Glomerular visceral epithelial cell (primary cell): Measurements from ENCODE around the gene SLC39A8.

Experiments used
- DNase-seq: peaks from one replicate; pipeline ENCODE4 v3.0.0-alpha.2; 2016; ENCODE audit errors: extremely low spot score

SLC39A8 gene

GRCh38 chr4:102339018-102339417 lies 6.3 kb downstream of the SLC39A8 start:
- DNase-seq = no peak

DNA sequence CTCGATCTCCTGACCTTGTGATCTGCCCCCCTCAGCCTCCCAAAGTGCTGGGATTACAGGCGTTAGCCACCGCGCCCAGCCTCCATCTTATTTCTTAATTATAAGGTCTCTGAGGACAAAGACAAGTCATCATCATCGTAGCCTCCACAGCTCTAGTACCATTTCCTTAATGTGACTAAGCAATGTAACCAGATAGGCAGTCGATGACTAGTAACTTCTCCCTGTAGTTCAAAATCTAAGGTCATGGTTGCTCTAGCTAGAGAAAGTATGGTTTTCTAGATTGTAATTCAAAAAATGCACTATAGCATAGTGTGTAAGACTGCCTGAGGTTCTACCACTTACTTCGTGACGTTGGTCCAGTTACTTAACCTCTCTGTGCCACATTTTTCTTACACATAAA lies 6.9 kb downstream of the SLC39A8 start:
- no peak for DNase-seq

DNA sequence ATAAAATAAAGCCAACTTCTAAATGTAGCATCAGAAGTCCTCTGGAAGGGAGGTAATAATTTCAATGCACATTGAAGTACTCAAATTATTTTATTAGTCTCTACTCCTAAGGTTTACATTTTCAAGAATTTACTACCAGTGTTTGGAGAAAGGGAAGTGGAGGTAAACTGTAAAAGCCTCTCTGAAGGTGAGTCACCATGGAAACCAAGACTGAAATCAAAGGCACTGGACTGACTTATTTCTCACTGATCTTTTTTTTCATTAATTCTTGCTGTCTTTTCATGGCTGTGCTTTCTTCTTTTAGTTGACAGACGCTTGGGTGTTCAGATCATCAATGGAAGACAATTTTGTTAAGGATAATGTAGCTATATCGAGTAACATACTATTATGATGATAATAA lies 9.7 kb downstream of the SLC39A8 start:
- no peak for DNase-seq

GRCh38 chr4:102334624-102335023 lies 10.7 kb downstream of the SLC39A8 start:
- DNase-seq = no peak

DNA sequence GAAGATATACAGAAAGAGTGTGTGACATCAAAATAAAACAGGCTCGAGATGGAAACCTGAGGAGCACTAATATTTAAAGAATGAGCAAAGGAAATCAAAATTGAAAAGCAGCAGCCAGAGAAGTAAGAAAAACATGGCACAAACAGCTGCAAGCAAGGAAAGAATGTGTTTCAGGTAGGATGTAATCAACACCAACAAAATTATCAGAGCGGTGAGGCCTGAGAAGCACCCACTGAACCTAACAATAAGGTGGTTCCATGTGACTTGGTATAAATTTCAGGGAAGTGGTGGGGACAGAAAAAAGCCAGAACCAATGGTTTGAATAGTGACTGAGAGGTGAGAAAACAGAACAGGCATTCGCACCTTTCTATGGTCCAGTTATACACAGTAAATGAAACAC lies 11.5 kb downstream of the SLC39A8 start:
- DNase-seq = no peak

DNA sequence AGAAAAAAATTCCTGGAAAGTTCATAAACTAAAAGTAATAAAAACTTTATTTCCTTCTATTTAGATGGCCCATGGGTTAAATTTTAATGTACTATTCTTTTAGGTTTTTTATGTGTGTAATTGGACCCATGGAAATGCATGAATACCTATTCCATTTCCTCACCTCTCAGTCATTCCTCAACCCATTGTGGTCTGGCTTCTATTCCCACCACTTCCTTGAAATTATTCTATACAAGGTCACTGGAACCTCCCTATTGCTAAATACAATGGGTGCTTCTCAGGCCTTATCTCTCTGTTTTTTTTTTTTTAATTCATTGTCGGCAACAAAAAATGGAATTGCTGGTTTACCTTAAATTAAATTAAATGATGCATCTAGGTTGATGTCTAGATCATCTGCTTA lies 17.2 kb downstream of the SLC39A8 start:
- peak; percentile 82 for DNase-seq

- peak; percentile 55 for DNase-seq
Measured at GRCh38 chr4:102326951-102327350, 18.3 kb downstream of the SLC39A8 start.

DNA sequence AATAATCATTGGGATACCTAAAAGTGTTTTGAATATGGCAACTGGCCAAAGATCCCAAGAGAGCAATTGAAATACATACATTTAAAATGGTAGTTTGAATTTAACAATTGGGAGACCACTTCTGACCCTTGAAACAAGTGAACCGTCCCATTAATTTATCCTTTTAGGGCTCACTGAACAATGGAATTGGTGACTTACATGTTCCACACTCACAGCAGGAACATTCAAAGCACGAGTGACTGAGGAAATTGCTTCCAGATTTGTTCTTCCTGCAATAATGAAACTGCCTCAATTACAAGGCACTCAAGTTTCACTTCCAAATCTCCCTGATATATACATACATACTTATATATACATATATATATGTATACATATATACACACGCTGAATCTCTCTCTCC lies 20.6 kb downstream of the SLC39A8 start:
- no peak for DNase-seq

GRCh38 chr4:102322736-102323135 lies 22.5 kb downstream of the SLC39A8 start:
- DNase-seq = no peak

GRCh38 chr4:102321260-102321995 lies 23.9 kb downstream of the SLC39A8 start:
- DNase-seq = peak; percentile 19

- no peak for DNase-seq
Measured at GRCh38 chr4:102319594-102319993, 25.7 kb downstream of the SLC39A8 start.

- no peak for DNase-seq
Measured at GRCh38 chr4:102318526-102318925, 26.8 kb downstream of the SLC39A8 start.

- DNase-seq = no peak
Measured at GRCh38 chr4:102318105-102318504, 27.2 kb downstream of the SLC39A8 start.

DNA sequence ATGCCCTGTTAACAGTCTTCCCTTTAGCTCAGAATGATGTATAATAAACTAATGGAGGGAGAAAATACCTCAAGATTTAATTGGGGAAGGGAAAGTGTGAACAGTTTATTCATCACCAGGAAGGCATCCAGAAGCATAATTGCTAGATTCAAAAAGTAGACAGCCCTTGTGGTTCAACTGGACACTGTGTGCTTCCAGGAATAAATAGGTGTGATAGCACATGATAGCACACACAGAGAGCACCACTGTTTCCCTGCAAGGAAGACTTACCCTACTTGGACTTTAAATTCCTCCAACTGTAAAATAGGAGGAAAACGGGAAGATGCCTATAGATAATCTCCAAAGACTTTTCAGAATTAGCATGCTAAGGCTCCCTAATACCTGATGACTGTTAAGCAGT lies 27.8 kb downstream of the SLC39A8 start:
- DNase-seq = no peak

DNA sequence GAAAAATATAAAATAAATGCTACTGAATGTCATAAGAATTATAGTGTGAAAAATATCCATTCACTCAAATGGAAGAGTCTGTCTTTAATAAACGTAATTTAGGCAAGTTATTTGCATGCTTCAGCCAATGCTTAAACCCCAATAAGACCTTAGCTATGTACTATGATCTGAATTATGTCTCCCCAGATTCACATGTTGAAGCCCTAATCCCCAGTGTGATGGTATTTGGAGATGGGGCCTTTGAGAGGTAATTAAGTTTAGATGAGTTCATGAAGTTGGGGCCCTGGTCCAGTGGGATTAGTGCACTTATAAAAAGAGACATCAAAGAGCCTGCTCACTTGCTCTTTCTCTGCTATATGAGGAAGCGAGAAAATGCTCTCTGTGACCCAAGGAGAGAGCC lies 28.7 kb downstream of the SLC39A8 start:
- DNase-seq = no peak

DNA sequence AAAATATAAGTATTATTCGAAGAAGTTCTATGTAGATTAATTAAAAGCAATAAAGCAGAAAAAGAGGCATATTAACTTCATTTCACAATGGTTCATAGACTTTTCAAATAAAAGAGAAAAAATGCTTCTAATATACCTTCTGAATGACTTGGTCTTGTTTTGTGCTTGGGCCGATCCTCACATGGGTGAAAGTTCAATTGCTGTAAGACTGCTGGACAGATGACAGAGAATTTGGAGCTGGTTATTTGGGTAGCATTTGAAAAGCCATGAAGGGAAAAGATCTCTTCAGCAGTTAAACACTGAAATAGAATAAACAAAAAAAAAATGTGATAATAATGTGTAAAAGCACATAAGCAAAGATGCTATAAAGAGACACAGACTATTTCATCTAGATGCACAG lies 29.8 kb downstream of the SLC39A8 start:
- no peak for DNase-seq

DNA sequence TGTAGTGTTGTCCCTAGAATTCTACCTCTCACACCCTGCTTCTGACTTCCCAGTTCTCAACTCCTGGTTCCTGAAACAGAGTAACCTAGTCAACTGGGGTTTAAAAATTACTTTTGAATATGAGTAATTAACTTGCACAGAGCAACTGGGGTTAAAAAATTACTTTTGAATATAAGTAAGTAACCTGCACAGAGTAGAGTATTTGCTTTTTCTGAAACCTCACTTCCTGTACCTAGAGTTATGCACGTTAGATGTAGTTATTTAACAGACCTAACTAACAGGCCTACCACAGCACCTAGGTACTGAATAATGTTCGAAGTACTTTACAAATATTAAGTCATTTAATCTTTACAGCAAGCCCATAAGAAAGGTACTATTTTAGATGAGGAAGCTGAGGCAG lies 32.9 kb downstream of the SLC39A8 start:
- no peak for DNase-seq

DNA sequence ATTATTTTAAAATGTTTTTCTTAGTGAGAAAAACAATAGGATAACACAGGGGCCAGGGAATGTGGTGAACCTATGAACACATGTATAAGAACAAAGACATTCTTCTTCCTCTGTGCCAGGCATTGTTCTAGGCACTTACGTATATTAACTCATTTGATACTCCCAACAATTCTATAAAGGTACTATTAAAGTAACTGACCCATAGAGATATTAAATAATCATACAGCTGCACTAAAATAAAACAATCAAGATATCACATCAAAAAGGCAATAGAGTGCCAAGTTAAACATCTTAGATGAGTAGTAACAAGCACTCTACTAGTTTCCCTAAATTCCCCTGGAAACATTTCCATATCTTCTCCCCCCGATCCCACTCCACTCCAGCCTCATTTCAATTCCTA lies 33.4 kb downstream of the SLC39A8 start:
- DNase-seq = no peak

DNA sequence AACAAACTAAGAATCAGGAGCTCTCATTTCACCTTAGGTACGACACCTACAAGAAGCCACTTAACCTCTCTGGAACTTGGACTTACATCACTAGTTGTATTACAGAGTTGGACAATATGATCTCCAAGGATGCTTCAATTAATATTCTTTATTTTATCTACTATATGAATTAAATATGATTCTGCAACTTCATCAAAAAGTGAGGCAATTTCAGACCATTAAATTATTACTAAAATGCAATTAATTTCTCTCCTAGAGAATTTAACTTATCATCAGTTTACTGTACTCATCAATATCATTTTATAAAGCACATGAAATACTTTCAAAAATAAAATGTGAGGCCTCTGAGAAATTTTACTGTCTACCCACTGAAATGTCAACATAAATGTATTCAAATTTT lies 33.9 kb downstream of the SLC39A8 start:
- DNase-seq = no peak

DNA sequence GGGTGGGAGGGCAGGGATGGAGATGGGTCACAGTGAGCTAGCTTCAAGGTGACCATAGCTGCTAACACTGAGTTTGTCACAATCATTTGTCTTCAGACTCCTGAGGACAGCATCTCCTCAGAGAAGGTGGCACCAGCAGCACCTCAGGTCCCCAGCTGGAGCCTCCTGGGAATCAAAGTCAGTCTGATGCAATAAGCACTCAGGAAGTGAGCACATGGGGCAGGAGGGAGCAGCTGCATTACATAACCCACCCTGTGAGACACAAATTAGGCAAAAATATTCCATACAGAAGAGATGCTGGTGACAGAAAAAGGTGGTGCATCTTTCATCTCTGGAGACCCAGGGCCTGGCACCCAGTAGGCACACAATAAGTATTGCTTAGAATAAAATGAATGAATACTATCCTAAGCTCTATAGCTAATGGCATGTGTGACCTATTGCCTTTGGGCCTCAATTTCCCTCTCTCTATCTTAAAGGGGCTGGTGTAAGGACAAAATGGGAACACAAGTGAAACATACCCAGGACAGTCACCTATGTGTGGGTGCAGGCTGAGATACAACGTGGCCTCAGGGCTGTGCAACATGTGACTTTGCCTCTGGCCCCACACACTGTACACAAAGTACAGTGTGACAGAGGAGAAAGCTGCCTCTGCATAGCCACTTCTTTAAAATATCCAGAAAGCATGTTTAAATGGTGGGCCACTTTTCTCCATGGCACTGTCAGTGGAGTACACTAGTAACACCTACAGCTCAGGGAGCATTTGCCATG lies 37.1 kb downstream of the SLC39A8 start:
- no peak for DNase-seq

DNA sequence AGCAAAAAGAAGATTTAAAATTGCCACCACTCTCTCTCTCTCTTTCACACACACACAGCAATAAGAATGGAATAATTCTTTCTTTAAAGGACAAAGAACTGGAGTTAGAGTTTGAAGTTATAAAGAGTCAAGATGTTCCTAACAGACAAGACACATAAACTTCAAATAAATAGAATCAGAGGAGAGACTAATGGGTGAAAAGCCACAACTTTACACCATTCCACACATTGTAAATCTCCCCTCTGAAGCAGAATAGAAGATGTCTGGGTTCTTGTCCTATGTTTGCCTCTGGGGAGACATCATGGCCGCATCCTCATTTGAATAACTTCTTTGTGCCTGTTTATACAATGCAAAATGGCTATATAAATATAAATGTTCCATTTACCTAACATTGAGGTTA lies 39.6 kb downstream of the SLC39A8 start:
- no peak for DNase-seq

DNA sequence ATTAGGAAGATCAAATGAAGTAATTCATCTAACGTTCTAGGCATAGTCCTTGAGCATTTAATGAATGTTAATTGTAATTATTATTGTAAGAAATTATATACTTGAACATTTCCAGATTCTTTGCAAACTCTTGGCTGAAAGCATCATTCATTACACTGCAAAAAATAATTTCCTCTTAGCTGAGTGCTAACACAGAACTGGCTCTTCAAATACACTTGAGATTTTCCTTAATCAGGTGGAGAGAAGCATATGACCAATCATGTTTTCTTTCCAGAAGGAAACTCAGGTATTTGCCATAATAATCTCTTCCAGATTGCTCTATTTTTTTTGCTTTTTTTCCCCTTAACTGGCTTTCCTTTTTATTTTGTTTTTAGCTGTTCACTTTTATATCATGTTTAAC lies 42.5 kb downstream of the SLC39A8 start:
- DNase-seq = no peak

DNA sequence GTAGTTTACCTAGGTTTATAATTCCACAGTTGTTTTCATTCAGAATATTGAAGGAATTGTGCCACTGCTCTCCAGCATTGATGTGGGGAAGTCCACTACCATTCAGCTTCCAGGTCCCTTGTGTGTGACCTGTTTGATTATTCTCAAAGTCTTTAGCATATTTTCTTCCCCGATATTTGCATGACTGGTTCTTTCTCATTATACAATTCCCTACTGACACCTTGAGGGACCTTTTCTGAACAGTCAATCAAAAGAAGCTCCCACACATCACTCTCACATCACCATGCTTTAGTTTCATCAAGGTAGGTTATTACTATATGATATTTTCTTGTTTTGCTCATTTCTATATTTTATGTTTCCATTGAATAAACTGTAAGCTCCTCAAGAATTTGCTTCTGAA lies 44.1 kb downstream of the SLC39A8 start:
- DNase-seq = no peak
